ENCODE measurements around the gene FBXO21. TPM values are rescaled to one million over a fixed set of nuclear protein-coding genes. Genes with fewer than 3 reads are reported as not detected.

The FBXO21 gene
- total RNA-seq, 1 donor from 2014 or later = 32.0 TPM

GRCh38 chr12:117145597-117146154 is 44.6 kb downstream of the FBXO21 start:
- H3K27me3 ChIP-seq (ENCODE audit: insufficient read depth, low read length) = no peaks in the 10 kb centered on the region
- no peaks in the 10 kb centered on the region for H3K27me3 Mint-ChIP-seq (ENCODE audit: low read depth, unreplicated experiment)
- H3K4me1 ChIP-seq (ENCODE audit: insufficient read depth, low read length) = no peaks in the 10 kb centered on the region
- H3K9ac ChIP-seq (ENCODE audit: low read length) = no peak overlapping the region
- H3K27ac ChIP-seq (ENCODE audit: low read depth, low read length) = no peak overlapping the region
- H3K36me3 Mint-ChIP-seq (ENCODE audit: low read depth, unreplicated experiment) = peaks cover 9% of the 10 kb centered on the region
- no peak overlapping the region for H3K4me2 ChIP-seq (ENCODE audit: low read length)
- TF ChIP-seq, protein P1, sequence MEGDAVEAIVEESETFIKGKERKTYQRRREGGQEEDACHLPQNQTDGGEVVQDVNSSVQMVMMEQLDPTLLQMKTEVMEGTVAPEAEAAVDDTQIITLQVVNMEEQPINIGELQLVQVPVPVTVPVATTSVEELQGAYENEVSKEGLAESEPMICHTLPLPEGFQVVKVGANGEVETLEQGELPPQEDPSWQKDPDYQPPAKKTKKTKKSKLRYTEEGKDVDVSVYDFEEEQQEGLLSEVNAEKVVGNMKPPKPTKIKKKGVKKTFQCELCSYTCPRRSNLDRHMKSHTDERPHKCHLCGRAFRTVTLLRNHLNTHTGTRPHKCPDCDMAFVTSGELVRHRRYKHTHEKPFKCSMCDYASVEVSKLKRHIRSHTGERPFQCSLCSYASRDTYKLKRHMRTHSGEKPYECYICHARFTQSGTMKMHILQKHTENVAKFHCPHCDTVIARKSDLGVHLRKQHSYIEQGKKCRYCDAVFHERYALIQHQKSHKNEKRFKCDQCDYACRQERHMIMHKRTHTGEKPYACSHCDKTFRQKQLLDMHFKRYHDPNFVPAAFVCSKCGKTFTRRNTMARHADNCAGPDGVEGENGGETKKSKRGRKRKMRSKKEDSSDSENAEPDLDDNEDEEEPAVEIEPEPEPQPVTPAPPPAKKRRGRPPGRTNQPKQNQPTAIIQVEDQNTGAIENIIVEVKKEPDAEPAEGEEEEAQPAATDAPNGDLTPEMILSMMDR (IDR thresholded peaks at IDR 0.05; ENCODE audit: insufficient read depth, low read depth, low read length) = no peak
- no peak for TF ChIP-seq EZH2 (IDR thresholded peaks at IDR 0.05; ENCODE audit: insufficient read depth, low read length)
- no peak overlapping the region for H3K4me3 Mint-ChIP-seq (ENCODE audit: unreplicated experiment)
- FAIRE-seq (no peak), DNase-seq (ENCODE audit: low read depth) (no peak)
- peaks cover 13% of the 10 kb centered on the region for H3K4me1 Mint-ChIP-seq (ENCODE audit: low read depth, unreplicated experiment)
- H3K36me3 ChIP-seq (ENCODE audit: insufficient read depth, low read length) = peaks cover 12% of the 10 kb centered on the region
- H3K9me3 ChIP-seq (ENCODE audit: insufficient read depth, low read depth, low read length) = no peaks in the 10 kb centered on the region
- H3K4me3 ChIP-seq (ENCODE audit: insufficient read depth, low read depth, low read length) = no peak overlapping the region
- no peaks in the 10 kb centered on the region for H3K79me2 ChIP-seq (ENCODE audit: insufficient read depth, low read length)
- no peaks in the 10 kb centered on the region for H3K9me3 Mint-ChIP-seq (ENCODE audit: unreplicated experiment)
- H2AFZ ChIP-seq (ENCODE audit: low read depth, low read length) = no peak overlapping the region
- H4K20me1 ChIP-seq (ENCODE audit: insufficient read depth, low read length) = peaks cover 6% of the 10 kb centered on the region
- H3K27ac Mint-ChIP-seq (ENCODE audit: unreplicated experiment) = no peak overlapping the region

- Histone ChIP-seq H3K27ac (ENCODE audit: low read depth, low read length) (no peak overlapping the region), H3K4me3 (ENCODE audit: insufficient read depth, low read depth, low read length) (no peak overlapping the region), H3K27me3 (ENCODE audit: insufficient read depth, low read length) (no peaks in the 10 kb centered on the region), H3K4me1 (ENCODE audit: insufficient read depth, low read length) (no peaks in the 10 kb centered on the region), H3K36me3 (ENCODE audit: insufficient read depth, low read length) (peaks cover 12% of the 10 kb centered on the region), H2AFZ (ENCODE audit: low read depth, low read length) (no peak overlapping the region), H3K79me2 (ENCODE audit: insufficient read depth, low read length) (no peaks in the 10 kb centered on the region), H3K4me2 (ENCODE audit: low read length) (no peak overlapping the region), H3K9ac (ENCODE audit: low read length) (no peak overlapping the region), H4K20me1 (ENCODE audit: insufficient read depth, low read length) (peaks cover 6% of the 10 kb centered on the region), H3K9me3 (ENCODE audit: insufficient read depth, low read depth, low read length) (no peaks in the 10 kb centered on the region)
- Mint-ChIP-seq H3K27ac (ENCODE audit: unreplicated experiment) (no peak overlapping the region), H3K4me3 (ENCODE audit: unreplicated experiment) (no peak overlapping the region), H3K4me1 (ENCODE audit: low read depth, unreplicated experiment) (peaks cover 13% of the 10 kb centered on the region), H3K27me3 (ENCODE audit: low read depth, unreplicated experiment) (no peaks in the 10 kb centered on the region), H3K9me3 (ENCODE audit: unreplicated experiment) (no peaks in the 10 kb centered on the region), H3K36me3 (ENCODE audit: low read depth, unreplicated experiment) (peaks cover 9% of the 10 kb centered on the region)
- FAIRE-seq = no peak
- DNase-seq (ENCODE audit: low read depth) = no peak
- TF ChIP-seq EZH2 (IDR thresholded peaks at IDR 0.05; ENCODE audit: insufficient read depth, low read length) = no peak
- TF ChIP-seq, protein P1 (IDR thresholded peaks at IDR 0.05; ENCODE audit: insufficient read depth, low read depth, low read length) = no peak
These were observed 45.7 kb downstream of the FBXO21 start for GRCh38 chr12:117144599-117144998.

DNA sequence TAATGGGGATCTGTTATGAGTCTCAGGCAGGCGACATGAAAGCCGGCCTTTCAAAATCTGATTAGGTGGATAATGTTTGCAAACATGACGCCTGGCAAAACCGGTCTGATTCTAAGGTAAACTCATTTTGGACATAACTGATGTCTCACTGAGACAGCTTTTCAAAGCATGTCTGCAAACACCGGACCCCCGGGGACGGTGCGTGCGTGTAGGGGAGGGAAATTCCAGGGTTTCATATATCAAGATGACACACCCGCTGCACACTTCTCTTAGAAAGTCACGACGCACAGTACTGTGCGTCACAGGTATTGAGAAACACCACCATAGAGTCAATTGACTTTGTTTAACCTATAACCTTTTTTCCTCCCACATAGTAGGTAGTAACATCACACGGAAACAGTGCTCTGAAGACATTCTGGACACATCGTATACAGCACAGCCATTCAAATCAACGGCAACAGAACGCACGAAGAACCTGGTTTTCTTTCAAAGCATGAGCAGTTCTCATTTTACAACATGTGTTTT is 47.2 kb downstream of the FBXO21 start:
- Mint-ChIP-seq H3K9me3 (ENCODE audit: unreplicated experiment) (no peaks in the 10 kb centered on the region), H3K4me3 (ENCODE audit: unreplicated experiment) (no peak overlapping the region), H3K27me3 (ENCODE audit: low read depth, unreplicated experiment) (no peaks in the 10 kb centered on the region), H3K27ac (ENCODE audit: unreplicated experiment) (no peak overlapping the region), H3K4me1 (ENCODE audit: low read depth, unreplicated experiment) (peaks cover 4% of the 10 kb centered on the region), H3K36me3 (ENCODE audit: low read depth, unreplicated experiment) (peaks cover 9% of the 10 kb centered on the region)
- H3K27ac ChIP-seq (ENCODE audit: low read depth, low read length) = no peak overlapping the region
- no peak overlapping the region for H3K9ac ChIP-seq (ENCODE audit: low read length)
- H3K79me2 ChIP-seq (ENCODE audit: insufficient read depth, low read length) = no peaks in the 10 kb centered on the region
- peaks cover 6% of the 10 kb centered on the region for H4K20me1 ChIP-seq (ENCODE audit: insufficient read depth, low read length)
- H3K4me3 ChIP-seq (ENCODE audit: insufficient read depth, low read depth, low read length) = no peak overlapping the region
- H3K36me3 ChIP-seq (ENCODE audit: insufficient read depth, low read length) = peaks cover 12% of the 10 kb centered on the region
- no peaks in the 10 kb centered on the region for H3K4me1 ChIP-seq (ENCODE audit: insufficient read depth, low read length)
- DNase-seq (ENCODE audit: low read depth) (no peak), FAIRE-seq (no peak)
- no peaks in the 10 kb centered on the region for H3K27me3 ChIP-seq (ENCODE audit: insufficient read depth, low read length)
- H2AFZ ChIP-seq (ENCODE audit: low read depth, low read length) = no peak overlapping the region
- H3K9me3 ChIP-seq (ENCODE audit: insufficient read depth, low read depth, low read length) = no peaks in the 10 kb centered on the region
- H3K4me2 ChIP-seq (ENCODE audit: low read length) = no peak overlapping the region
- TF ChIP-seq, protein P1 (IDR thresholded peaks at IDR 0.05; ENCODE audit: insufficient read depth, low read depth, low read length) = no peak
- no peak for TF ChIP-seq EZH2 (IDR thresholded peaks at IDR 0.05; ENCODE audit: insufficient read depth, low read length)

Data from astrocyte (in vitro differentiated cells and primary cell).